ENCODE results near the gene TRIM66.
A peak's percentile ranks its signal among the peaks of the same experiment; 100 is the strongest.

TRIM66 gene

GRCh38 chr11:8685306-8685705 lies 2.8 kb upstream of the TRIM66 start:
- Histone ChIP-seq H3K4me3 (ENCODE audit: low read depth in 1 of 2, low read length in 2 of 2) (peak overlapping the region in 1 of 2 experiments; percentile 8; a peak in 1 of 4 replicates), H3K36me3 (ENCODE audit: insufficient read depth, low read length) (peaks cover 47% of the 10 kb centered on the region), H4K20me1 (ENCODE audit: insufficient read depth, low read length) (peaks cover 29% of the 10 kb centered on the region), H3K4me2 (ENCODE audit: insufficient read depth, low read length) (peak overlapping the region; percentile 67), H3K4me1 (ENCODE audit: insufficient read depth, low read length) (peaks cover 70% of the 10 kb centered on the region), H2AFZ (ENCODE audit: low read depth, low read length) (no peak overlapping the region), H3K27ac (ENCODE audit: low read length) (no peak overlapping the region), H3K9ac (ENCODE audit: low read depth, low read length) (0 out of 2 replicates have a peak overlapping the region, but pooled peaks have one; percentile 2), H3K79me2 (ENCODE audit: insufficient read depth, low read length) (peaks cover 65% of the 10 kb centered on the region), H3K9me3 (ENCODE audit: insufficient read depth, low read length, severe bottlenecking) (no peaks in the 10 kb centered on the region), H3K27me3 (ENCODE audit: insufficient read depth, low read length, poor library complexity) (no peaks in the 10 kb centered on the region)
- DNase-seq (no peak), ATAC-seq (ENCODE audit: insufficient read depth, low read depth) (no peak)
- TF ChIP-seq CTCF (IDR thresholded peaks at IDR 0.05; ENCODE audit: borderline replicate concordance, extremely low read depth, low read length, poor library complexity, severe bottlenecking) (no peak), EZH2 (IDR thresholded peaks at IDR 0.05; ENCODE audit: borderline replicate concordance, low read depth, low read length, severe bottlenecking) (no peak)

- Histone ChIP-seq H3K4me3 (ENCODE audit: low read depth in 1 of 2, low read length in 2 of 2) (peak overlapping the region; percentile 80 to 82; a peak in 3 of 4 replicates), H4K20me1 (ENCODE audit: insufficient read depth, low read length) (peaks cover 29% of the 10 kb centered on the region), H3K36me3 (ENCODE audit: insufficient read depth, low read length) (peaks cover 51% of the 10 kb centered on the region), H3K9ac (ENCODE audit: low read depth, low read length) (peak overlapping the region; percentile 89), H3K4me1 (ENCODE audit: insufficient read depth, low read length) (peaks cover 65% of the 10 kb centered on the region), H3K9me3 (ENCODE audit: insufficient read depth, low read length, severe bottlenecking) (no peaks in the 10 kb centered on the region), H3K4me2 (ENCODE audit: insufficient read depth, low read length) (peak overlapping the region; percentile 67), H3K27me3 (ENCODE audit: insufficient read depth, low read length, poor library complexity) (no peaks in the 10 kb centered on the region), H3K27ac (ENCODE audit: low read length) (0 out of 2 replicates have a peak overlapping the region, but pooled peaks have one; percentile 43), H2AFZ (ENCODE audit: low read depth, low read length) (no peak overlapping the region), H3K79me2 (ENCODE audit: insufficient read depth, low read length) (peaks cover 60% of the 10 kb centered on the region)
- TF ChIP-seq EZH2 (IDR thresholded peaks at IDR 0.05; ENCODE audit: borderline replicate concordance, low read depth, low read length, severe bottlenecking) (no peak), CTCF (IDR thresholded peaks at IDR 0.05; ENCODE audit: borderline replicate concordance, extremely low read depth, low read length, poor library complexity, severe bottlenecking) (no peak)
- DNase-seq (no peak), ATAC-seq (ENCODE audit: insufficient read depth, low read depth) (no peak)
Observed at GRCh38 chr11:8684600-8685290, 2.3 kb upstream of the TRIM66 start.

- ATAC-seq (ENCODE audit: insufficient read depth, low read depth) (no peak), DNase-seq (no peak)
- H3K4me3 ChIP-seq (ENCODE audit: low read depth in 1 of 2, low read length in 2 of 2): peak overlapping the region; percentile 80 to 82
- H4K20me1 ChIP-seq (ENCODE audit: insufficient read depth, low read length): peaks cover 29% of the 10 kb centered on the region
- no peak for TF ChIP-seq CTCF (IDR thresholded peaks at IDR 0.05; ENCODE audit: borderline replicate concordance, extremely low read depth, low read length, poor library complexity, severe bottlenecking)
- no peaks in the 10 kb centered on the region for H3K27me3 ChIP-seq (ENCODE audit: insufficient read depth, low read length, poor library complexity)
- H3K9ac ChIP-seq (ENCODE audit: low read depth, low read length): peak overlapping the region; percentile 89
- peaks cover 59% of the 10 kb centered on the region for H3K36me3 ChIP-seq (ENCODE audit: insufficient read depth, low read length)
- peaks cover 56% of the 10 kb centered on the region for H3K4me1 ChIP-seq (ENCODE audit: insufficient read depth, low read length)
- peak overlapping the region; percentile 81 for H2AFZ ChIP-seq (ENCODE audit: low read depth, low read length)
- no peaks in the 10 kb centered on the region for H3K9me3 ChIP-seq (ENCODE audit: insufficient read depth, low read length, severe bottlenecking)
- H3K4me2 ChIP-seq (ENCODE audit: insufficient read depth, low read length): peak overlapping the region; percentile 67
- peaks cover 46% of the 10 kb centered on the region for H3K79me2 ChIP-seq (ENCODE audit: insufficient read depth, low read length)
- H3K27ac ChIP-seq (ENCODE audit: low read length): peak overlapping the region; percentile 98
Observed at GRCh38 chr11:8683115-8683807, 796 bp upstream of the TRIM66 start.
